Fibroblast of lung (primary cell): ENCODE data around the gene JPH3.

Source experiments
- EZH2 ChIP-seq: IDR thresholded peaks from 2 replicates; pipeline ENCODE4 v1.5.1; 2012; ENCODE audit warnings: low read length, control low read depth, mild to moderate bottlenecking; ENCODE audit errors: missing control alignments
- TF ChIP-seq, protein P1 (sequence below), 2 donors: IDR thresholded peaks in 1 of 2; conservative IDR thresholded peaks in 1 of 2; 1 replicate in 1 of 2; 2 replicates in 1 of 2; pipeline ENCODE4 v1.5.1; 2011 to 2012; ENCODE audit warnings: low read length in 2 of 2, control low read depth in 1 of 2, inconsistent platforms in 1 of 2, low read depth in 1 of 2, mild to moderate bottlenecking in 1 of 2

DNA sequence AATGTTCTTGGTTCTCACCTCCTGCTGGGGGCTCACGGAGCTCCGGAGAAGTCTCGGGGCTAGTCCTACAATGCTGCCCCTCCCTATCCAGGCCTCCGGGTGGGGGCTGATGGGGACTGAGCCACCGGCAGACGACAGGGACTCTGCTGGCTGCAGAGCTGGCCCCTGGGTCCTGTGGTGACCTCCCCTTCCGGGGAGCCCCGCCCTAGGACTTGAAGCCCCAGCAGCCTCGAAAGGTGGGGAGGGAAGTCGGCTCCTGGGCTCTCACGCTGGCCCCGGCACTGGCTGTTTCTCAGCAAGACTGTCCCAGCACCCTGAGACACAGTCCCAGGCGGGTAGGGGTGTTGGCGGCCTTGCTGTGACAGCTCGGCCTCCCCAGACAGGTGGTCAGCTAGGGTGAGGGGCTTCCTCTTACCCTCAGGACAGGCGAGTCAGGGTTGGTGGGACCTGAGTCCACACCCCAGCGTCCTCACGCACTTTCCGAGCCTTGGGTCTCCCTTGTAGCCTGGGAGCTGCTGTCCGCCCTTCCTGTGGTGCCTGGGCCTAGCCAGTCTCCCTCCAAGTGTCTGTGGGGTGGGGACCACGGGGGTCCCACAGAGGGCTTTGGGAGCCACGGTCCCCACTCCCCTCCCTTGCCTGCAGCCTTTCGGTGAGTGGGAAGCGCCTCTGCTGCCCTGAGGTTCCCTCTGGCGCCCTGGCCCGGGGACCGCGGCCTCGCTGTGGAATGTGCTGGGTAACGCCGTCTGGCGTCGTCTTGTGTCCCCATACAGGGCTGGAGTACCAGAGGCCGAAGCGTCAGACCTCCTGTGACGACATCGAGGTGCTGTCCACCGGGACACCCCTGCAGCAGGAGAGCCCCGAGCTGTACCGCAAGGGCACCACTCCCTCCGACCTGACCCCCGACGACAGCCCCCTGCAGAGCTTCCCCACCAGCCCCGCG lies 86.8 kb downstream of the JPH3 start:
- TF ChIP-seq, protein P1, sequence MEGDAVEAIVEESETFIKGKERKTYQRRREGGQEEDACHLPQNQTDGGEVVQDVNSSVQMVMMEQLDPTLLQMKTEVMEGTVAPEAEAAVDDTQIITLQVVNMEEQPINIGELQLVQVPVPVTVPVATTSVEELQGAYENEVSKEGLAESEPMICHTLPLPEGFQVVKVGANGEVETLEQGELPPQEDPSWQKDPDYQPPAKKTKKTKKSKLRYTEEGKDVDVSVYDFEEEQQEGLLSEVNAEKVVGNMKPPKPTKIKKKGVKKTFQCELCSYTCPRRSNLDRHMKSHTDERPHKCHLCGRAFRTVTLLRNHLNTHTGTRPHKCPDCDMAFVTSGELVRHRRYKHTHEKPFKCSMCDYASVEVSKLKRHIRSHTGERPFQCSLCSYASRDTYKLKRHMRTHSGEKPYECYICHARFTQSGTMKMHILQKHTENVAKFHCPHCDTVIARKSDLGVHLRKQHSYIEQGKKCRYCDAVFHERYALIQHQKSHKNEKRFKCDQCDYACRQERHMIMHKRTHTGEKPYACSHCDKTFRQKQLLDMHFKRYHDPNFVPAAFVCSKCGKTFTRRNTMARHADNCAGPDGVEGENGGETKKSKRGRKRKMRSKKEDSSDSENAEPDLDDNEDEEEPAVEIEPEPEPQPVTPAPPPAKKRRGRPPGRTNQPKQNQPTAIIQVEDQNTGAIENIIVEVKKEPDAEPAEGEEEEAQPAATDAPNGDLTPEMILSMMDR (conservative IDR thresholded peaks at IDR 0.05 in 1 of 2, IDR thresholded peaks at IDR 0.05 in 1 of 2; ENCODE audit: low read depth in 1 of 2, low read length in 2 of 2): no peak
- TF ChIP-seq EZH2: no peak
